H4 (cell line): ENCODE results near the gene BRIP1. TPM values are rescaled to one million over a fixed set of nuclear protein-coding genes. Genes with fewer than 3 reads are reported as not detected.
"Not testable (repeated sequence)": the region's sequence is repeated elsewhere in the genome, so short reads cannot be mapped to it uniquely, and the experiment has no call there.

Experiments used
- DNase-seq: peaks from one replicate; pipeline ENCODE4 v3.0.0-alpha.2; 2015; ENCODE audit warnings: low spot score
- total RNA-seq: library from RNA; depleted of rRNA; stranded (reverse); fragments of >200 nt; shearing (Covaris generic); gene quantifications from 2 replicates; pipeline ENCODE4 v1.2.3, GENCODE V29; 2014

BRIP1 gene
- total RNA-seq, 1 experiment from 2014 or later, result 14.6 TPM

GRCh38 chr17:61867033-61867432, 3.7 kb upstream of the BRIP1 start:
- no peak for DNase-seq

- DNase-seq, result no peak
Measured at GRCh38 chr17:61863801-61864126, 436 bp upstream of the BRIP1 start.

- DNase-seq, result peak; percentile 18
Measured at GRCh38 chr17:61862105-61862574, 1.2 kb downstream of the BRIP1 start.

- DNase-seq, result not testable (repeated sequence)
Measured at GRCh38 chr17:61860397-61860796, 2.9 kb downstream of the BRIP1 start.

GRCh38 chr17:61856035-61856434, 7.3 kb downstream of the BRIP1 start:
- no peak for DNase-seq

- DNase-seq, result no peak
Measured at GRCh38 chr17:61852857-61853256, 10.5 kb downstream of the BRIP1 start.

- no peak for DNase-seq
Measured at GRCh38 chr17:61849674-61850073, 13.7 kb downstream of the BRIP1 start.

GRCh38 chr17:61848896-61849295, 14.4 kb downstream of the BRIP1 start:
- no peak for DNase-seq

- no peak for DNase-seq
Measured at GRCh38 chr17:61848247-61848646, 15.1 kb downstream of the BRIP1 start.

GRCh38 chr17:61847659-61848058, 15.7 kb downstream of the BRIP1 start:
- no peak for DNase-seq

GRCh38 chr17:61846761-61847375, 16.5 kb downstream of the BRIP1 start:
- DNase-seq, result no peak

GRCh38 chr17:61846088-61846487, 17.2 kb downstream of the BRIP1 start:
- no peak for DNase-seq

- no peak for DNase-seq
Measured at GRCh38 chr17:61843435-61843834, 19.9 kb downstream of the BRIP1 start.

GRCh38 chr17:61842899-61843298, 20.4 kb downstream of the BRIP1 start:
- no peak for DNase-seq

GRCh38 chr17:61839300-61839786, 24.0 kb downstream of the BRIP1 start:
- DNase-seq, result no peak

- DNase-seq, result peak; percentile 63
Measured at GRCh38 chr17:61837175-61838051, 25.9 kb downstream of the BRIP1 start.

GRCh38 chr17:61836266-61837174, 26.8 kb downstream of the BRIP1 start:
- DNase-seq, result no peak

GRCh38 chr17:61835606-61836005, 27.7 kb downstream of the BRIP1 start:
- no peak for DNase-seq

- no peak for DNase-seq
Measured at GRCh38 chr17:61834610-61835009, 28.7 kb downstream of the BRIP1 start.

- peak; percentile 68 for DNase-seq
Measured at GRCh38 chr17:61833536-61834193, 29.7 kb downstream of the BRIP1 start.

- DNase-seq, result no peak
Measured at GRCh38 chr17:61832463-61832862, 30.9 kb downstream of the BRIP1 start.
